ENCODE data around the gene ACBD6.

ACBD6 gene

GRCh38 chr1:180281490-180281889 lies 220.9 kb downstream of the ACBD6 start:
- no peaks in the 10 kb centered on the region for H3K79me2 ChIP-seq (ENCODE audit: control insufficient read depth, insufficient read depth, low read length, unreplicated experiment)
- H3K4me1 ChIP-seq (ENCODE audit: control insufficient read depth, insufficient read depth, low read length, unreplicated experiment), result no peaks in the 10 kb centered on the region

GRCh38 chr1:180280617-180281016 lies 221.8 kb downstream of the ACBD6 start:
- Histone ChIP-seq H3K4me3 (ENCODE audit: low read depth, low read length) (no peak overlapping the region), H3K79me2 (ENCODE audit: control insufficient read depth, insufficient read depth, low read length, unreplicated experiment) (no peaks in the 10 kb centered on the region), H3K27me3 (ENCODE audit: insufficient read depth, low read length) (no peaks in the 10 kb centered on the region), H3K36me3 (ENCODE audit: insufficient read depth, low read length) (peaks cover 4% of the 10 kb centered on the region), H3K4me1 (ENCODE audit: control insufficient read depth, insufficient read depth, low read length, unreplicated experiment) (no peaks in the 10 kb centered on the region), H2AFZ (ENCODE audit: low read length, unreplicated experiment) (no peak overlapping the region), H3K27ac (ENCODE audit: low read depth, low read length) (no peak overlapping the region)

More at GRCh38 chr1:180281490-180281889, 220.9 kb downstream of the ACBD6 start:
- no peak overlapping the region for H3K4me3 ChIP-seq (ENCODE audit: low read depth, low read length)
- no peaks in the 10 kb centered on the region for H3K27me3 ChIP-seq (ENCODE audit: insufficient read depth, low read length)
- peaks cover 4% of the 10 kb centered on the region for H3K36me3 ChIP-seq (ENCODE audit: insufficient read depth, low read length)
- no peak overlapping the region for H2AFZ ChIP-seq (ENCODE audit: low read length, unreplicated experiment)
- H3K27ac ChIP-seq (ENCODE audit: low read depth, low read length), result no peak overlapping the region

- Histone ChIP-seq H2AFZ (ENCODE audit: low read length, unreplicated experiment) (no peak overlapping the region), H3K36me3 (ENCODE audit: insufficient read depth, low read length) (peaks cover 11% of the 10 kb centered on the region), H3K27ac (ENCODE audit: low read depth, low read length) (no peak overlapping the region), H3K4me1 (ENCODE audit: control insufficient read depth, insufficient read depth, low read length, unreplicated experiment) (no peaks in the 10 kb centered on the region), H3K79me2 (ENCODE audit: control insufficient read depth, insufficient read depth, low read length, unreplicated experiment) (no peaks in the 10 kb centered on the region), H3K27me3 (ENCODE audit: insufficient read depth, low read length) (no peaks in the 10 kb centered on the region), H3K4me3 (ENCODE audit: low read depth, low read length) (no peak overlapping the region)
Measured at GRCh38 chr1:180279651-180280050, 222.7 kb downstream of the ACBD6 start.

GRCh38 chr1:180278596-180279395 lies 223.6 kb downstream of the ACBD6 start:
- Histone ChIP-seq H3K27ac (ENCODE audit: low read depth, low read length) (no peak overlapping the region), H2AFZ (ENCODE audit: low read length, unreplicated experiment) (no peak overlapping the region)

GRCh38 chr1:180278194-180278515 lies 224.2 kb downstream of the ACBD6 start:
- Histone ChIP-seq H3K4me1 (ENCODE audit: control insufficient read depth, insufficient read depth, low read length, unreplicated experiment) (no peaks in the 10 kb centered on the region), H3K36me3 (ENCODE audit: insufficient read depth, low read length) (peaks cover 18% of the 10 kb centered on the region), H3K27ac (ENCODE audit: low read depth, low read length) (no peak overlapping the region), H3K27me3 (ENCODE audit: insufficient read depth, low read length) (no peaks in the 10 kb centered on the region), H3K79me2 (ENCODE audit: control insufficient read depth, insufficient read depth, low read length, unreplicated experiment) (no peaks in the 10 kb centered on the region), H3K4me3 (ENCODE audit: low read depth, low read length) (no peak overlapping the region), H2AFZ (ENCODE audit: low read length, unreplicated experiment) (no peak overlapping the region)

More at GRCh38 chr1:180278596-180279395, 223.6 kb downstream of the ACBD6 start:
- Histone ChIP-seq H3K4me1 (ENCODE audit: control insufficient read depth, insufficient read depth, low read length, unreplicated experiment) (no peaks in the 10 kb centered on the region), H3K36me3 (ENCODE audit: insufficient read depth, low read length) (peaks cover 20% of the 10 kb centered on the region), H3K27me3 (ENCODE audit: insufficient read depth, low read length) (no peaks in the 10 kb centered on the region), H3K4me3 (ENCODE audit: low read depth, low read length) (no peak overlapping the region), H3K79me2 (ENCODE audit: control insufficient read depth, insufficient read depth, low read length, unreplicated experiment) (no peaks in the 10 kb centered on the region)

- no peak overlapping the region for H3K4me3 ChIP-seq (ENCODE audit: low read depth, low read length)
- H3K79me2 ChIP-seq (ENCODE audit: control insufficient read depth, insufficient read depth, low read length, unreplicated experiment), result no peaks in the 10 kb centered on the region
- H3K27ac ChIP-seq (ENCODE audit: low read depth, low read length), result no peak overlapping the region
- no peaks in the 10 kb centered on the region for H3K27me3 ChIP-seq (ENCODE audit: insufficient read depth, low read length)
- H3K4me1 ChIP-seq (ENCODE audit: control insufficient read depth, insufficient read depth, low read length, unreplicated experiment), result no peaks in the 10 kb centered on the region
- no peak overlapping the region for H2AFZ ChIP-seq (ENCODE audit: low read length, unreplicated experiment)
- peaks cover 17% of the 10 kb centered on the region for H3K36me3 ChIP-seq (ENCODE audit: insufficient read depth, low read length)
Measured at GRCh38 chr1:180277476-180278193, 224.7 kb downstream of the ACBD6 start.

GRCh38 chr1:180275726-180276125 lies 226.7 kb downstream of the ACBD6 start:
- H3K27me3 ChIP-seq (ENCODE audit: insufficient read depth, low read length), result no peaks in the 10 kb centered on the region
- H2AFZ ChIP-seq (ENCODE audit: low read length, unreplicated experiment), result no peak overlapping the region
- no peaks in the 10 kb centered on the region for H3K79me2 ChIP-seq (ENCODE audit: control insufficient read depth, insufficient read depth, low read length, unreplicated experiment)
- peaks cover 17% of the 10 kb centered on the region for H3K36me3 ChIP-seq (ENCODE audit: insufficient read depth, low read length)
- H3K27ac ChIP-seq (ENCODE audit: low read depth, low read length), result no peak overlapping the region
- no peaks in the 10 kb centered on the region for H3K4me1 ChIP-seq (ENCODE audit: control insufficient read depth, insufficient read depth, low read length, unreplicated experiment)
- no peak overlapping the region for H3K4me3 ChIP-seq (ENCODE audit: low read depth, low read length)

- Histone ChIP-seq H3K27ac (ENCODE audit: low read depth, low read length) (no peak overlapping the region), H3K36me3 (ENCODE audit: insufficient read depth, low read length) (peaks cover 17% of the 10 kb centered on the region; the same call in 1 of the 2 replicates), H3K79me2 (ENCODE audit: control insufficient read depth, insufficient read depth, low read length, unreplicated experiment) (no peaks in the 10 kb centered on the region), H2AFZ (ENCODE audit: low read length, unreplicated experiment) (no peak overlapping the region), H3K4me1 (ENCODE audit: control insufficient read depth, insufficient read depth, low read length, unreplicated experiment) (no peaks in the 10 kb centered on the region), H3K4me3 (ENCODE audit: low read depth, low read length) (no peak overlapping the region), H3K27me3 (ENCODE audit: insufficient read depth, low read length) (no peaks in the 10 kb centered on the region)
Measured at GRCh38 chr1:180274221-180274620, 228.2 kb downstream of the ACBD6 start.

GRCh38 chr1:180273066-180273465 lies 229.3 kb downstream of the ACBD6 start:
- peaks cover 17% of the 10 kb centered on the region; the same call in 1 of the 2 replicates for H3K36me3 ChIP-seq (ENCODE audit: insufficient read depth, low read length)
- H3K79me2 ChIP-seq (ENCODE audit: control insufficient read depth, insufficient read depth, low read length, unreplicated experiment), result no peaks in the 10 kb centered on the region
- H2AFZ ChIP-seq (ENCODE audit: low read length, unreplicated experiment), result no peak overlapping the region
- no peaks in the 10 kb centered on the region for H3K27me3 ChIP-seq (ENCODE audit: insufficient read depth, low read length)
- H3K4me3 ChIP-seq (ENCODE audit: low read depth, low read length), result no peak overlapping the region
- no peaks in the 10 kb centered on the region for H3K4me1 ChIP-seq (ENCODE audit: control insufficient read depth, insufficient read depth, low read length, unreplicated experiment)
- no peak overlapping the region for H3K27ac ChIP-seq (ENCODE audit: low read depth, low read length)

- Histone ChIP-seq H3K27me3 (ENCODE audit: insufficient read depth, low read length) (no peaks in the 10 kb centered on the region), H3K27ac (ENCODE audit: low read depth, low read length) (no peak overlapping the region), H3K4me1 (ENCODE audit: control insufficient read depth, insufficient read depth, low read length, unreplicated experiment) (no peaks in the 10 kb centered on the region), H3K36me3 (ENCODE audit: insufficient read depth, low read length) (peaks cover 17% of the 10 kb centered on the region; the same call in 1 of the 2 replicates), H3K4me3 (ENCODE audit: low read depth, low read length) (no peak overlapping the region), H3K79me2 (ENCODE audit: control insufficient read depth, insufficient read depth, low read length, unreplicated experiment) (no peaks in the 10 kb centered on the region), H2AFZ (ENCODE audit: low read length, unreplicated experiment) (no peak overlapping the region)
Measured at GRCh38 chr1:180272395-180272794, 230.0 kb downstream of the ACBD6 start.
